GM12878 (cell line): ENCODE results near the gene COLQ. TPM values are rescaled to one million over a fixed set of nuclear protein-coding genes. Genes with fewer than 3 reads are reported as not detected.
"Not testable (repeated sequence)": the region's sequence is repeated elsewhere in the genome, so short reads cannot be mapped to it uniquely, and the experiment has no call there.

Experiments
- ATAC-seq: fragments of 200-7000 bp; cut with Tn5 transposase; 3 replicates; pipeline ENCODE4 v1.9.1; 2020; ENCODE audit warnings: mild to moderate bottlenecking, moderate library complexity
- BruUV-seq: library from RNA; stranded (reverse); fragments of 400-500 nt; replicated peaks from 2 replicates; lab custom pipeline; 2021; lab: Mats Ljungman, UMichigan
- CTCF ChIA-PET: fragments of 300-600 bp; sonication (Branson Sonifier 250); formaldehyde crosslinking; extraction: SDS; loops from one replicate; lab custom pipeline; 2021; ENCODE audit warnings: inconsistent platforms; lab: Yijun Ruan, JAX
- POLR2A ChIA-PET: fragments of 350-600 bp; formaldehyde crosslinking; extraction: SDS; loops from one replicate; lab custom pipeline; 2021; ENCODE audit warnings: inconsistent platforms; lab: Charles Lee
- RAD21 ChIA-PET: fragments of 300-600 bp; sonication (Branson Sonifier 250); formaldehyde crosslinking; loops from one replicate; lab custom pipeline; 2023; ENCODE audit warnings: antibody characterized with exemption; ENCODE audit not compliant: unreplicated experiment; lab: Charles Lee
- SMC1A ChIA-PET: fragments of 300-600 bp; sonication (Branson Sonifier 250); formaldehyde crosslinking; loops from one replicate; lab custom pipeline; 2023; ENCODE audit not compliant: unreplicated experiment, uncharacterized antibody; lab: Charles Lee
- DNase-seq: peaks from one replicate; pipeline ENCODE4 v3.0.0-alpha.2; 2011; ENCODE audit warnings: low read depth, low spot score
- FAIRE-seq: peaks from 3 replicates; lab custom pipeline; 2011; peaks lifted over from hg19 to GRCh38; lab: Jason Lieb, UNC
- H2AFZ ChIP-seq: 2 replicates; pipeline ENCODE4 v1.6.0; 2011; ENCODE audit warnings: low read depth, low read length, control low read depth; ENCODE audit not compliant: control insufficient read depth
- H3K27ac ChIP-seq: 2 replicates; pipeline ENCODE4 v1.5.1; 2011; ENCODE audit warnings: control low read depth; ENCODE audit not compliant: control insufficient read depth, insufficient read depth
- H3K27me3 ChIP-seq, 2 experiments: replicated peaks in 1 of 2; 2 replicates each; pipeline versions ENCODE4 v1.6.0 to v1.6.1; 2011; ENCODE audit warnings: low read length in 1 of 2; ENCODE audit not compliant: control insufficient read depth in 2 of 2, insufficient read depth in 2 of 2
- H3K36me3 ChIP-seq, 2 experiments: 2 replicates each; pipeline ENCODE4 v1.5.1; 2011; ENCODE audit warnings: low read length in 1 of 2; ENCODE audit not compliant: control insufficient read depth in 2 of 2, insufficient read depth in 2 of 2
- H3K4me1 ChIP-seq: 2 replicates; pipeline ENCODE4 v1.6.1; 2011; ENCODE audit warnings: mild to moderate bottlenecking, low read length, moderate library complexity, mixed read lengths; ENCODE audit not compliant: control insufficient read depth, insufficient read depth
- H3K4me2 ChIP-seq: 2 replicates; pipeline ENCODE4 v1.6.0; 2011; ENCODE audit warnings: control low read depth; ENCODE audit not compliant: control insufficient read depth, insufficient read depth
- H3K4me3 ChIP-seq: fragments of 200-600 bp; sonication (generic); 2 replicates; pipeline ENCODE4 v1.5.1; 2016
- H3K79me2 ChIP-seq: 2 replicates; pipeline ENCODE4 v1.6.0; 2011; ENCODE audit warnings: low read length; ENCODE audit not compliant: control insufficient read depth, insufficient read depth
- H3K9ac ChIP-seq: 2 replicates; pipeline ENCODE4 v1.8.0; 2011; ENCODE audit warnings: low read length, control low read depth, mixed read lengths; ENCODE audit not compliant: control insufficient read depth, insufficient read depth
- H3K9me3 ChIP-seq: replicated peaks from 3 replicates; pipeline ENCODE4 v1.5.1; 2011; ENCODE audit warnings: mild to moderate bottlenecking, low read length; ENCODE audit not compliant: control insufficient read depth, insufficient read depth
- H4K20me1 ChIP-seq: 2 replicates; pipeline ENCODE4 v1.6.0; 2011; ENCODE audit not compliant: control insufficient read depth, insufficient read depth
- POLR2AphosphoS2 ChIP-seq: IDR thresholded peaks from 2 replicates; pipeline ENCODE4 v1.6.1; 2011; ENCODE audit warnings: low read depth, mild to moderate bottlenecking, low read length, improper control_type of control experiment, moderate library complexity
- WGBS: methylation state at CpG from one replicate; pipeline ENCODE4 v1.1.6; 2016; ENCODE audit warnings: low lambda C conversion rate; ENCODE audit not compliant: insufficient replicate concordance, insufficient coverage; ENCODE audit errors: missing lambda C conversion rate; 5-methylcytosine and 5-hydroxymethylcytosine counted together
- in situ Hi-C: fragments of 300-500 bp; cut with MboI; formaldehyde crosslinking; loops from 9 replicates; pipeline ENCODE4 v1.14.3; 2018; ENCODE audit warnings: mixed read lengths
- intact Hi-C: fragments of 100-400 bp; cut with micrococcal nuclease; formaldehyde crosslinking; loops from one replicate; pipeline ENCODE4 v1.14.2; 2022; ENCODE audit not compliant: unreplicated experiment
- polyA plus RNA-seq, 11 experiments: library from polyadenylated mRNA; depleted of rRNA in 4 of 11; unstranded in 6 of 11; stranded (reverse) in 5 of 11; fragments of >200 nt; fragmentation: Nextera tagmentation in 4 of 11; fragmentation: Illumina TruSeq in 1 of 11; extraction: Ambion mirVana in 4 of 11; extraction: Trizol in 1 of 11; gene quantifications; 1 replicate in 1 of 11; 2 replicates in 10 of 11; pipeline versions ENCODE4 v1.2.1 to v1.2.3, GENCODE V29; 2011 to 2016; ENCODE audit warnings: inconsistent platforms in 2 of 11, missing spikeins in 2 of 11, low read depth in 1 of 11
- total RNA-seq, 4 experiments: library from RNA; depleted of rRNA in 3 of 4; stranded (reverse); fragments of >200 nt in 3 of 4; fragmentation: Illumina TruSeq in 1 of 4; extraction: Trizol in 1 of 4; gene quantifications; 2 replicates each; pipeline versions ENCODE4 v1.2.1 to v1.2.3, GENCODE V29; 2013 to 2021

Gene COLQ
- total and polyA plus RNA-seq, 10 of the 15 experiments (the other 5 are each of a cell fraction or from before 2014, with no cell fraction given): 0.13 to 2.7 (median 0.70) TPM

DNA sequence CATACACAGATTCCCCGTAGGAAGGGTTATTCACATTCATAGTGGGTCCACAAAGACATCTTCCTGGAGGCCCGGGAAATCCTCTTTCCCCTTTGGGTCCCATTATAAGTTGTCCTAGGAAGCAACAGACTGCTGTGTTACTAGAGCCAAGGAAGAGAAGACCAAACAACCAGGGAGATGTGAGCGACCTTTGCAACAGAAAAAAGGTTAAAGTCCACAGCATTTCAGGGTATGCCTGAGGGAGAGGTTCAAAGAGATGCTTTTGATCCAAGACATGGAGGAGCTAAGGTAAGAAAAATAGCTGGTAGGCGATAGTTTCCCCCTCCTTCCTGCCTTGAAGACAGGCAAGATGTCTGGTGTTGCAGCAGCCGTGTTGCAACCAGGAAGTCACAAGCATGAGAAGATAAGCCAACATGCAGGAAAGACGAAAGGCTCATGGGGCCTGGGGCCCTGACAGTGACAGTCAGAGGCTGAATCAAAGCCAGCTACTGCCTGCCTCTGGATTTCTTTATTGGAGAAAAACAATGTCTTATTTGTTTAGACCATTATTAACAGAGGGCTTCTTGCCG lies 63.2 kb downstream of the COLQ start:
- Histone ChIP-seq H3K4me2 (no peak overlapping the region), H3K9ac (no peak overlapping the region), H2AFZ (no peak overlapping the region), H4K20me1 (no peaks in the 10 kb centered on the region), H3K4me1 (no peaks in the 10 kb centered on the region), H3K79me2 (no peaks in the 10 kb centered on the region), H3K4me3 (no peak overlapping the region), H3K36me3 (no peaks in the 10 kb centered on the region), H3K27me3 (no peaks in the 10 kb centered on the region), H3K27ac (no peak overlapping the region), H3K9me3 (no peaks in the 10 kb centered on the region)
- POLR2A ChIA-PET: no interaction called here
- intact Hi-C loops: no loop called here
- WGBS: 85% methylated on average over 7 of the region's 7 CpGs
- SMC1A ChIA-PET: interaction anchor here (1.0 kb wide), 1 partner anchor 9 kb away, joined by 5 read pairs; no protein-coding TSS in a partner anchor
- BruUV-seq: no TSS peak
- DNase-seq (no peak), ATAC-seq (no peak), FAIRE-seq (no peak)
- CTCF ChIA-PET: interaction anchor here (1.1 kb wide), 1 partner anchor 53 kb away, joined by 3 read pairs; no protein-coding TSS in a partner anchor
- no peak for TF ChIP-seq POLR2AphosphoS2
- in situ Hi-C loops: no loop called here
- RAD21 ChIA-PET: no interaction called here

DNA sequence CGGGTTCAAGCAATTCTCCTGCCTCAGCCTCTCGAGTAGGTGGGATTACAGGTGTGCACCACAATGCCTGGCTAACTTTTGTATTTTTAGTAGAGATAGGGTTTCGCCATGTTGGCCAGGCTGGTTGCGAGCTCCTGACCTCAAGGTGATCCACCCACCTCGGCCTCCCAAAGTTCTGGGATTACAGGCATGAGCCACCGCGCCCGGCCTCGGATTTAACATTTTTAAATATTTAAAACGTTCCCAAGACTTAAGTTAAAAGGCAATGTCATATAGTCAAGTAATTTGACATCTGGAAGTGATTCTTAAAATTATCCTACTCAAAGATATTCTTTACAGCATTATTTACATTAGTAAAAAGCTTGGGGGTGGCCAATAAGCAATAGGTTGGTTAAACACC lies 64.6 kb downstream of the COLQ start:
- CTCF ChIA-PET: not testable (repeated sequence)

More for the DNA sequence above, 64.6 kb downstream of the COLQ start:
- in situ Hi-C loops, H3K4me1 ChIP-seq, H3K27ac ChIP-seq, H3K9me3 ChIP-seq, intact Hi-C loops, H3K36me3 ChIP-seq, H3K9ac ChIP-seq, RAD21 ChIA-PET, BruUV-seq, SMC1A ChIA-PET, POLR2A ChIA-PET, DNase-seq, H3K27me3 ChIP-seq, H3K4me3 ChIP-seq, H3K79me2 ChIP-seq, ATAC-seq, H2AFZ ChIP-seq, H4K20me1 ChIP-seq, FAIRE-seq, H3K4me2 ChIP-seq: not testable (repeated sequence)
- 60% methylated on average over 10 of the region's 10 CpGs for WGBS
